Sigmoid colon (tissue), 4 donors: ENCODE measurements around the gene KIAA0930.
"Not testable (repeated sequence)": the region's sequence is repeated elsewhere in the genome, so short reads cannot be mapped to it uniquely, and the experiment has no call there.

Experiments used
- CTCF ChIP-seq, 4 experiments: fragments of 450-650 bp in 3 of 4; fragments of 200-600 bp in 1 of 4; IDR thresholded peaks; one replicate each; pipeline ENCODE4 v1.5.1; 2016 to 2019; ENCODE audit warnings: antibody characterized with exemption in 4 of 4, mild to moderate bottlenecking in 3 of 4, moderate library complexity in 2 of 4
- EP300 ChIP-seq, 4 donors: sonication (generic); formaldehyde crosslinking; IDR thresholded peaks; one replicate each; pipeline ENCODE4 v1.6.1; 2017; ENCODE audit warnings: antibody characterized with exemption in 4 of 4
- POLR2A ChIP-seq, 2 donors: fragments of 450-650 bp; IDR thresholded peaks; one replicate each; pipeline ENCODE4 v1.6.1; 2016; ENCODE audit warnings: antibody characterized with exemption in 2 of 2, mild to moderate bottlenecking in 2 of 2, moderate library complexity in 2 of 2
- POLR2AphosphoS5 ChIP-seq, 4 donors: sonication (generic); formaldehyde crosslinking; IDR thresholded peaks; one replicate each; pipeline ENCODE4 v1.6.1; 2017; ENCODE audit warnings: antibody characterized with exemption in 4 of 4

GRCh38 chr22:45257941-45258340 is 17.2 kb upstream of the KIAA0930 start:
- not testable (repeated sequence) for TF ChIP-seq CTCF, POLR2A, EP300, POLR2AphosphoS5 (IDR thresholded peaks at IDR 0.05)
